Keratinocyte (primary cell): Measurements from ENCODE around the gene HSD17B4. TPM values are rescaled to one million over a fixed set of nuclear protein-coding genes. Genes with fewer than 3 reads are reported as not detected.

ENCODE experiments used
- DNase-seq: peaks from one replicate; pipeline ENCODE4 v3.0.0-alpha.2; 2011; ENCODE audit warnings: low read depth, missing footprints, low spot score
- FAIRE-seq: peaks from 2 replicates; lab custom pipeline; 2011; peaks lifted over from hg19 to GRCh38; lab: Jason Lieb, UNC
- H2AFZ ChIP-seq: 2 replicates; pipeline ENCODE4 v1.6.0; 2012; ENCODE audit warnings: low read length, control low read depth, inconsistent platforms; ENCODE audit not compliant: control insufficient read depth
- H3K27ac ChIP-seq: 2 replicates; pipeline ENCODE4 v1.5.1; 2011; ENCODE audit warnings: low read length; ENCODE audit not compliant: control insufficient read depth, insufficient read depth
- H3K27me3 ChIP-seq: 3 replicates; pipeline ENCODE4 v1.6.0; 2011; ENCODE audit warnings: low read length; ENCODE audit not compliant: control insufficient read depth, insufficient read depth; ENCODE audit errors: extremely low read depth
- H3K36me3 ChIP-seq, 2 experiments: 2 replicates in 1 of 2; 3 replicates in 1 of 2; pipeline ENCODE4 v1.5.1; 2011; ENCODE audit warnings: low read length in 2 of 2, mild to moderate bottlenecking in 1 of 2; ENCODE audit not compliant: control insufficient read depth in 2 of 2, insufficient read depth in 2 of 2; ENCODE audit errors: extremely low read depth in 1 of 2
- H3K4me1 ChIP-seq: 3 replicates; pipeline ENCODE4 v1.5.1; 2011; ENCODE audit warnings: low read length; ENCODE audit not compliant: control insufficient read depth, insufficient read depth; ENCODE audit errors: extremely low read depth
- H3K4me2 ChIP-seq: 3 replicates; pipeline ENCODE4 v1.6.0; 2011; ENCODE audit warnings: low read depth, low read length; ENCODE audit not compliant: control insufficient read depth, insufficient read depth; ENCODE audit errors: extremely low read depth
- H3K4me3 ChIP-seq, 3 experiments: fragments of 200-600 bp in 1 of 3; sonication (generic) in 1 of 3; 2 replicates in 2 of 3; 3 replicates in 1 of 3; pipeline ENCODE4 v1.5.1; 2011 to 2016; ENCODE audit warnings: low read length in 3 of 3, mild to moderate bottlenecking in 3 of 3, control low read depth in 2 of 3, inconsistent platforms in 1 of 3, low read depth in 1 of 3, mixed read lengths in 1 of 3, mixed run types in 1 of 3, moderate library complexity in 1 of 3; ENCODE audit not compliant: control insufficient read depth in 2 of 3, insufficient read depth in 2 of 3; ENCODE audit errors: extremely low read depth in 1 of 3
- H3K79me2 ChIP-seq: 2 replicates; pipeline ENCODE4 v1.6.0; 2012; ENCODE audit warnings: low read length; ENCODE audit not compliant: control insufficient read depth, insufficient read depth
- H3K9ac ChIP-seq: 3 replicates; pipeline ENCODE4 v1.6.0; 2011; ENCODE audit warnings: low read length; ENCODE audit not compliant: control insufficient read depth, insufficient read depth; ENCODE audit errors: extremely low read depth
- H3K9me1 ChIP-seq: 3 replicates; pipeline ENCODE4 v1.6.0; 2011; ENCODE audit warnings: low read length; ENCODE audit not compliant: control insufficient read depth, insufficient read depth; ENCODE audit errors: extremely low read depth
- H3K9me3 ChIP-seq: 2 replicates; pipeline ENCODE4 v1.5.1; 2012; ENCODE audit warnings: low read depth, low read length; ENCODE audit not compliant: control insufficient read depth
- H4K20me1 ChIP-seq: 3 replicates; pipeline ENCODE4 v1.6.0; 2011; ENCODE audit warnings: low read length; ENCODE audit not compliant: control insufficient read depth, insufficient read depth; ENCODE audit errors: extremely low read depth
- CTCF ChIP-seq, 3 experiments: IDR thresholded peaks in 1 of 3; conservative IDR thresholded peaks in 1 of 3; optimal IDR thresholded peaks in 1 of 3; 2 replicates in 2 of 3; 3 replicates in 1 of 3; pipeline versions ENCODE3 to v1.5.1; 2011; ENCODE audit warnings: low read length in 3 of 3, mild to moderate bottlenecking in 3 of 3, moderate library complexity in 2 of 3, control low read depth in 1 of 3, inconsistent platforms in 1 of 3; ENCODE audit not compliant: insufficient read depth in 2 of 3; ENCODE audit errors: extremely low read depth in 1 of 3
- EZH2 ChIP-seq: IDR thresholded peaks from one replicate; pipeline ENCODE4 v1.6.1; 2012; ENCODE audit warnings: inconsistent platforms, mild to moderate bottlenecking, low read length, moderate library complexity
- dilution Hi-C: fragments of 300-500 bp; cut with MboI; formaldehyde crosslinking; loops from one replicate; pipeline ENCODE4 v1.7.0; 2020; ENCODE audit warnings: low sequenced_read_pairs; ENCODE audit not compliant: extremely low pct_ligation_motif_present
- polyA plus RNA-seq, 5 experiments: library from polyadenylated mRNA; depleted of rRNA in 3 of 5; stranded (reverse) in 3 of 5; stranded (forward) in 1 of 5; unstranded in 1 of 5; fragments of >200 nt; gene quantifications; 1 replicate in 1 of 5; 2 replicates in 3 of 5; 3 replicates in 1 of 5; pipeline versions ENCODE4 v1.2.1 to v1.2.3, GENCODE V29; 2011 to 2012; ENCODE audit warnings: missing spikeins in 2 of 5, low read depth in 1 of 5, low replicate concordance in 1 of 5
- small RNA-seq, 3 experiments: library from RNA; depleted of rRNA; stranded (forward); fragments of <200 nt; gene quantifications; one replicate each; pipeline ENCODE3, GENCODE V24; 2012; ENCODE audit warnings: low read depth in 3 of 3, low replicate concordance in 1 of 3; ENCODE audit not compliant: insufficient read length in 3 of 3

Gene HSD17B4
- polyA plus RNA-seq, 1 donor (not counting 4 experiments of a cell fraction or from before 2014, with no cell fraction given), result 154 TPM

GRCh38 chr5:119583684-119584083 is 131.4 kb downstream of the HSD17B4 start:
- TF ChIP-seq EZH2 (no peak), CTCF (optimal IDR thresholded peaks at IDR 0.05 in 1 of 3, IDR thresholded peaks at IDR 0.05 in 1 of 3, conservative IDR thresholded peaks at IDR 0.05 in 1 of 3; ENCODE audit: extremely low read depth in 1 of 3, insufficient read depth in 2 of 3, low read length in 3 of 3) (no peak)
- no peak overlapping the region for H3K27ac ChIP-seq
- no peak for DNase-seq
- H3K27me3 ChIP-seq, result no peaks in the 10 kb centered on the region
- H3K36me3 ChIP-seq, result no peaks in the 10 kb centered on the region
- FAIRE-seq, result no peak
- no peak overlapping the region for H3K4me3 ChIP-seq
- H3K9me1 ChIP-seq, result no peaks in the 10 kb centered on the region
- no peaks in the 10 kb centered on the region for H3K79me2 ChIP-seq
- H2AFZ ChIP-seq, result no peak overlapping the region
- no peaks in the 10 kb centered on the region for H3K4me1 ChIP-seq
- no peaks in the 10 kb centered on the region for H3K9me3 ChIP-seq
- dilution Hi-C loops, result no loop called here
- H3K9ac ChIP-seq, result no peak overlapping the region
- no peaks in the 10 kb centered on the region for H4K20me1 ChIP-seq
- no peak overlapping the region for H3K4me2 ChIP-seq

Small RNA genes within 50 kb of the gene (small RNA-seq; reads per million reads assigned to genes)
- gene RNA5SP190, result 0 to 0.67 (median 0.50) reads per million in 3 experiments

Other genes starting within 250 kb of the HSD17B4 start
- gene TNFAIP8, start 96.5 kb upstream of the HSD17B4 start, polyA plus RNA-seq, result 12.5 to 20.8 TPM (median 15.6 TPM) in 3 replicates
- not detected in 3 replicates for gene FAM170A, start 177.1 kb downstream of the HSD17B4 start, polyA plus RNA-seq